GM21737 (cell line): ENCODE data around the gene ZFYVE19.

ENCODE experiments used
- ATAC-seq: cut with Tn5 transposase; IDR thresholded peaks from one replicate; pipeline ENCODE4 v1.9.1; 2021; ENCODE audit warnings: mild to moderate bottlenecking, moderate library complexity; ENCODE audit not compliant: unreplicated experiment

Gene ZFYVE19

GRCh38 chr15:40812721-40813425 is 6.0 kb downstream of the ZFYVE19 start:
- no peak for ATAC-seq

- no peak for ATAC-seq
Measured at GRCh38 chr15:40815042-40815698, 8.3 kb downstream of the ZFYVE19 start.

DNA sequence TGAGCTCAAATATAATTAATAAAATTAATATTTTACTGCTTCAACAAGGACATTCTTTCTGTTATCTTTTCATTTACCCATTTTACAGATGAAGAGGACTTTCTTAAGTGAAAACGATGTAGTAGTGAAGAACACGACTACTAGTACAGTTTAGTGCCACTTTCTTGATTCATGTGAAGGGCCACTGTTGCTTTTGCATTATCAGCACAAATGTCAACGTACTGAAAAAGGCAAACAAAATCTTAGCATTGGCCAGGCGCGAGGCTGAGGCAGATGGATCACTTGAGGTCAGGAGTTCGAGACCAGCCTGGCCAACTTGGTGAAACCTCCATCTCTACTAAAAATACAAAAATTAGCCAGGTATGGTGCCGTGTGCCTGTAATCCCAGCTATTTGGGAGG is 12.2 kb downstream of the ZFYVE19 start:
- ATAC-seq = no peak

DNA sequence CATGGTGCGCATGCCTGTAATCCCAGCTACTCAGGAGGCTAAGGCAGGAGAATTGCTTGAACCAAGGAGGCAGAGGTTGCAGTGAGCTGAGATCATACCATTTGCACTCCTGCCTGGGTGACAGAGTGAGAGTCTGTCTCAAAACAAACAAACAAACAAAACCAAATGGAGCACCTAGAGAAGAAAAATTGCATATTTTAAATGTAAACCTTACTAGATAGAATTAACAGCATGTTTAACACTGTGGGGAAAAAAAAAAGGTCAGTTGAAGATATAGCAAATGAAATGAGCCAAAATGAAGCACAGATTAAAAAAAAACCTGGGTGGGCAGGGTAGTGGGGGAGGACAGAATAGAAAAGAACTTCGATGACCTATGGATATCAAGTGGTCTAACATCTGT is 14.3 kb downstream of the ZFYVE19 start:
- ATAC-seq = no peak

DNA sequence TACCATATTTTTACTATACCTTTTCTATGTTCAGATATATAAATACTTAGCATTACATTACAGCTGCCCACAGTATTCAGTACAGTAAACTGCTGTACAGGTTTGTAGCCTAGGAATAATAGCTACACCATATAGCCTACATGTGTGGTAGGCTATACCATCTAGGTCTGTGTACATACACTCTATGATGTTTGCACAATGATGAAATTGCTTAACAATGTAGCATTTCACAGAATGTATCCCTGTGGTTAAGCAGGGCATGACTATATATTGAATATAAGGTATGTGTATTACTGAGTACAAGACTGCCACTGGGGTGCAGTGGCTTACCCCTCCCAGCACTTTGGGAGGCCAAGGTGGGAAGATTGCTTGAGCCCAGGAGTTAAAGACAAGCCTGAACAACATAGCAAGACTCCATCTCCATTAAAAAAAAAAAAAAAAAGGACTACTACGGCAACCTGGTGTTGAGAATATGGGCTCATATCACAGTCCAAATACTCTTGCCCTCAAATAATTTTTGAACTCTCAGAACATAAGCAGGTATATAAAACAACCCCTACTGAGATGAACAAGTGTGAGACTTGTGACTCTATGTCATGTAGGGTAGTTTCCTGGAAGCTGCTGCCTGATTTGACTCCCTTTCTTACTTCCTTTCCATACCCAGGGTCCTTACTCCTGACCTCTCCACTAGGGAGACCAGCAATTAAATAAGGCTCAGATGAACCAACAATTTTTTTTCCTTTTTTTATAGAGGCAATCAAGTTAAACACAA is 16.9 kb downstream of the ZFYVE19 start:
- no peak for ATAC-seq

GRCh38 chr15:40825661-40826422 is 19.0 kb downstream of the ZFYVE19 start:
- no peak for ATAC-seq

DNA sequence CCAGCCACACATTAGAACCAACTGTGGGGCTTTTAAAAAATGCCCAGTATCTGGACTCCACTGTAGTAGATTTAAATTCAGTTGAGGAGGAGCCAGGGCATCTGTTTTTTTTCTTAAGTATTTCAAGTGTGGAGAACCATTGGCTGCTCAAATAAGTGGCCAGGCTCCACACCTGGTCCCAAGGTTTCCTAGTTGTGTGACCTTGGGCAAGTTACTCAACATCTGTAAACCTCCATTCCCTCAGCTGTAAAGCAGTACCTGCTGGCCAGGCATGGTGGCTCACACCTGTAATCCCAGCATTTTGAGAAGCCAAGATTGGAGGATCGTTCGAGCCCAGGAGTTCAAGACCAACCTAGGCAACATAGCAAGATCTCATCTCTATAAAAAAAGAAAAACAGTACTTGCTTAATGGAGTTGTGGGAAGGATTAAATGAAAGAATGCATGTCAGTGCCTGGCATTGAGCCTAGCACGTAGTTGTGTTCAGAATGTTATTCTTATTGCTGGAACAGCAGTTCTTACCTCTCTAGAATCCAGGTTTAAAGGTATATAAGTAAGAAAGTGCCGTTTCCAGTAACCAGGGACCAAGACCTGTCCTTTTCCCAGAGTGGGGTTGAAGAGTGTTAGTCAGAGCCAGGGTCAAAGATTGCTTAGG is 19.7 kb downstream of the ZFYVE19 start:
- ATAC-seq = no peak

GRCh38 chr15:40828447-40829036 is 21.7 kb downstream of the ZFYVE19 start, which contains the start of gene PPP1R14D:
Gene PPP1R14D (minus strand): TSS chr15:40828708. CDS start chr15:40828641, 67 bp downstream.
- no peak for ATAC-seq

DNA sequence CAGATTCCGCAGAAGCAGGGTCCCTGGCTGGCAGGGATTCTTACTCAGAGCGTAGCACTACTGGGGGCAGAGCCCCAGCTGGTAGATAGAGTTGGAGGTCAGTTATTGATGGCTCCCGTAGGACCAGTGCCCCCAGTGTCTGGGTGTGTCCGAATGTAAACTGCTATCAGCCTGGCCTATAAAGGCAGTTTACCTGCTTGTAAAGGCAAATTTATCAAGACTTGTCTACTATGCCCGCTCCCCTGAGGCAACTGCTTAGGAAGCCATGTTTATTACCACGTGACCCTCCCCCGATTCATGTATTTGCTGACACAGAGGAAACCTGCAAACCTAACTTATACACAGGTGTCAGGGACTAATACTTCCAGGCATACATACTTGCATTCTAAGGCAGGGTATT is 22.2 kb downstream of the ZFYVE19 start:
- no peak for ATAC-seq

DNA sequence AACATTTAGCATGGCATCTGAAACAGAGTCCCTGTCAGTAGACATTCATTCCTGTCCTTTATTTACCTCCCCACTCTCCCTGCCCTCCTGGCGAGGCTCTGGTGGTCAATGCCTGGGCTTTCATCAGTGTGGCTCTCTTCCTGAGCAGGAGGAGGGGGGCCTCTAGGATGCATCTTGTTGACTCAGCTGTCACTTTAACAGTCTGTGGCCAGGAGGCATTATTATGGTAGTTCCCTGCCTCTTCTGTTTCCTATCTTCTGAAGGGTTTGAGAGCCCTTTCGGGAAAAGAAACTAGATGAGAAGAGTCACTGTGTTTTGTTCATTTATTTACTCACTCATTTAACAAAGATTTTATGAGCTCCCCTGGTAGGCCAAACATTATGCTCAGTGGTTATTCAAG is 24.0 kb downstream of the ZFYVE19 start:
- no peak for ATAC-seq

GRCh38 chr15:40831861-40832260 is 25.0 kb downstream of the ZFYVE19 start:
- no peak for ATAC-seq

DNA sequence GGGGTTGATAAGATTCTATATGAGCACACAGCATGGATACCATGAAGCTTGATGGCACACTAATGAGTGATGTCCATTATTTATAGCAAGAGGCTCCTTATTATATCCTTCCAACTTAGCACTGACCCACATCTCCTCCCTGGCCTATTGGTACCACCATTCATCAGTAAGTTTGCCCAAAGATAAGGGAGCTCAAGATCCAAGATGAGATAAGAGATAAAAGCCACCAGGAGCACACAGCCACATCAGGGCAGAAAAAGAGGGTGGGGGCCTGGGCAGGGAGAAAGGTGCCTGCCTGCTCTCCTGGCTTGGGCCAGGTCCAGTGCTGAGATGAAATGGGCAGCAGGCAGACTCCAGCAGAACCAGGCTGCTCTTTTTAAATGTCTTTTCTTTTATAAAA is 26.0 kb downstream of the ZFYVE19 start:
- ATAC-seq = no peak

- no peak for ATAC-seq
Measured at GRCh38 chr15:40836020-40836419, 29.1 kb downstream of the ZFYVE19 start.

DNA sequence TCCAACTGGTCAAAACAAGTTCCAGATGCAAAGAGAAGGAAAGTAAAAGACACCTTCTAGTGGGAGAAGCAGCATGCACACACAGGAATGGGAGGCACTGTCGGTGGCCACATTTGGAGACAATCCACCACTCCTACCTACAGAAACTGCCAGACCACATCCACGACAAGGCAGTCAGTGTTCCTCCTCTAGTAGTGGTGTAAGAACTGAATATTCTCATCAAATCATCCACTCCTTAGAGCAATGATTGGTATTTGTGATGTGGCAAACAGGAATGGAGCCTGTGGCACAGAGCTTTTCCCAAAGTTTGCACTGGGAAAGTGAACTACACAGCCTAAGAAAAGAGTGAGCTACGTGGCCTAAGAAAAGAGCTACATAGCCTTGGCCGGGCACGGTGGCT is 31.9 kb downstream of the ZFYVE19 start:
- ATAC-seq = no peak

DNA sequence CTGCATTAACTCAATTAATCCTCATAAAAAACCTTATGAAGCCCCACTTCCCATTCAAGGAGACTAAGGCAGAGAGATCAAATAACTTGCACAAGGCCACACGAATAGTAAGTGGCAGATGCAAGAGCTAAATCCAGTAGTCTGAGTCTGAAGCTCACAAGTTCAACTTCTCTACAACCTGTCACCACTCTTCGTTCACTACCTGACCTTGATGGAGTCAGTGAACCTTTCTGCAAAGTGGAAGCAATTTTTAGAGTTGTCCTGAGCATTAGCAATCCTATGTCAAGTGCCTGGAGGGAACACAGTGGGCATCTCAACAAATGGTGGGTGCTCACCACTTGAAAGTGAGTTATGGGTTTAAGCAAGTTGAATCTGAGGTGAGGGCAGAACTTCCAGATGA is 34.9 kb downstream of the ZFYVE19 start:
- ATAC-seq = no peak

- no peak for ATAC-seq
Measured at GRCh38 chr15:40843261-40843884, 36.5 kb downstream of the ZFYVE19 start.

DNA sequence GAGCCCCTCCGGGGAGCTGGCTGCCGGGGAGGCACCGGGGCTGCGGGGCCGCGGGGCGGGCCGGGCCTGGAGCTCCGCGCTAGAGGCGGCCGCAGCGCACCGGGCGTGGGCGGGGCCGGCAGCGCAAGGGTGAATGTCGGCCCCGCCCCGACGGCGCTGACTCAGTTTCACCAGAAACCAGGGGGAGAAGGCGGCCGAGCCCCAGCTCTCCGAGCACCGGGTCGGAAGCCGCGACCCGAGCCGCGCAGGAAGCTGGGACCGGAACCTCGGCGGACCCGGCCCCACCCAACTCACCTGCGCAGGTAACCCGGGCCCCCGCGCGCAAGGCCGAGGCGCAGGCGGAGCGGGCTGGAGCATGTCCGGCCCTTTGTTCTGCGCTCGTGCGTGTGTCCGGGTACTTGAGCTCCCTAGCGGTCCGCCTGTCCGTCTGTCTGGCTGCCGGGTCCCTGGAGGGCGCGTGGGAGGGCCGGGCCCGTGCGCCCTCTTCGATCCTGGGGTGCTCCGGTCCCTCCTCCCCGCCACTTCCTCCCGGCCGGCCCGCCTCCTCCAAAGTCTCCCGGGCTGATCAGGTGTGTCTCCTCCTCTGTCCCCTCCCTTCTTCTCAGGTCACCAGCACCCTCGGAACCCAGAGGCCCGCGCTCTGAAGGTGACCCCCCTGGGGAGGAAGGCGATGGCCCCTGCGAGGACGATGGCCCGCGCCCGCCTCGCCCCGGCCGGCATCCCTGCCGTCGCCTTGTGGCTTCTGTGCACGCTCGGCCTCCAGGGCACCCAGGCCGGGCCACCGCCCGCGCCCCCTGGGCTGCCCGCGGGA is 37.2 kb downstream of the ZFYVE19 start, which contains the start of gene SPINT1:
SPINT1 (plus strand) TSS at position 164 of the 811 bp plus-strand sequence; CDS start at position 671, 507 bp downstream.
- no peak for ATAC-seq

DNA sequence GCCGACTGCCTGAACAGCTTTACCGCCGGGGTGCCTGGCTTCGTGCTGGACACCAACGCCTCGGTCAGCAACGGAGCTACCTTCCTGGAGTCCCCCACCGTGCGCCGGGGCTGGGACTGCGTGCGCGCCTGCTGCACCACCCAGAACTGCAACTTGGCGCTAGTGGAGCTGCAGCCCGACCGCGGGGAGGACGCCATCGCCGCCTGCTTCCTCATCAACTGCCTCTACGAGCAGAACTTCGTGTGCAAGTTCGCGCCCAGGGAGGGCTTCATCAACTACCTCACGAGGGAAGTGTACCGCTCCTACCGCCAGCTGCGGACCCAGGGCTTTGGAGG is 37.8 kb downstream of the ZFYVE19 start:
- no peak for ATAC-seq

- ATAC-seq = no peak
Measured at GRCh38 chr15:40845036-40845435, 38.1 kb downstream of the ZFYVE19 start.
